OCI-LY3 (cell line): ENCODE results near the gene MAP1LC3B2.

Experiments used
- EZH2phosphoT487 ChIP-seq: fragments of 200-600 bp; shearing (Covaris generic); IDR thresholded peaks from 2 replicates; pipeline ENCODE4 v1.6.1; 2018; ENCODE audit warnings: antibody characterized with exemption, mixed run types, low read depth
- TF ChIP-seq, protein P1 (sequence below): fragments of 200-600, 300-600 bp; sonication (generic); IDR thresholded peaks from 2 replicates; pipeline ENCODE4 v1.5.1; 2014; ENCODE audit warnings: antibody characterized with exemption, low read length, low read depth

DNA sequence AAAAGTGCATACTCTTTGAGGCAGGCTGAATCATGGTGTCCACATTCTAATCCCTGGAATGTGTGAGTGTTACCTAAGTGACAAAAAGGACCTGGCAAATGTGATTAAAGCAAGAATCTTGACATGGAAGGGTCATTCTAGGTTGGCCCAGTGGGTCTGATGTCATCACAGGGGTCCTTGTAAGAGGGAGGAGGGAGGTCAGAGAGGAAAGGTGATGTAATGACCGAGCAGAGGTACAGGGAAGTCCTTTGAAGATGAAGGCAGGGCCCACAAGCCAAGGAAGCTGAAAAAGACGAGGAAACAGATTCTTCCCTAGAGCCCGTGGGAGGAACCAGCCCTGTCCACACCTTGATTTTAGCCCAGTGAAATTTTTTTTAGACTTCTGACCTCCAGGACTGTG is 60.1 kb downstream of the MAP1LC3B2 start:
- TF ChIP-seq, protein P1, sequence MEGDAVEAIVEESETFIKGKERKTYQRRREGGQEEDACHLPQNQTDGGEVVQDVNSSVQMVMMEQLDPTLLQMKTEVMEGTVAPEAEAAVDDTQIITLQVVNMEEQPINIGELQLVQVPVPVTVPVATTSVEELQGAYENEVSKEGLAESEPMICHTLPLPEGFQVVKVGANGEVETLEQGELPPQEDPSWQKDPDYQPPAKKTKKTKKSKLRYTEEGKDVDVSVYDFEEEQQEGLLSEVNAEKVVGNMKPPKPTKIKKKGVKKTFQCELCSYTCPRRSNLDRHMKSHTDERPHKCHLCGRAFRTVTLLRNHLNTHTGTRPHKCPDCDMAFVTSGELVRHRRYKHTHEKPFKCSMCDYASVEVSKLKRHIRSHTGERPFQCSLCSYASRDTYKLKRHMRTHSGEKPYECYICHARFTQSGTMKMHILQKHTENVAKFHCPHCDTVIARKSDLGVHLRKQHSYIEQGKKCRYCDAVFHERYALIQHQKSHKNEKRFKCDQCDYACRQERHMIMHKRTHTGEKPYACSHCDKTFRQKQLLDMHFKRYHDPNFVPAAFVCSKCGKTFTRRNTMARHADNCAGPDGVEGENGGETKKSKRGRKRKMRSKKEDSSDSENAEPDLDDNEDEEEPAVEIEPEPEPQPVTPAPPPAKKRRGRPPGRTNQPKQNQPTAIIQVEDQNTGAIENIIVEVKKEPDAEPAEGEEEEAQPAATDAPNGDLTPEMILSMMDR, result no peak
- no peak for TF ChIP-seq EZH2phosphoT487
